Lower leg skin (tissue), 3 donors: ENCODE results near the gene C2orf76.

Source experiments
- POLR2A ChIP-seq, 2 donors: fragments of 450-650 bp; IDR thresholded peaks; one replicate each; pipeline ENCODE4 v1.6.1; 2016 to 2017; ENCODE audit warnings: antibody characterized with exemption in 2 of 2, mild to moderate bottlenecking in 1 of 2, moderate library complexity in 1 of 2
- TF ChIP-seq, protein P1 (sequence below), 3 donors: fragments of 450-650 bp; IDR thresholded peaks; one replicate each; pipeline ENCODE4 v1.5.1; 2016; ENCODE audit warnings: antibody characterized with exemption in 3 of 3, mild to moderate bottlenecking in 3 of 3, moderate library complexity in 2 of 3

DNA sequence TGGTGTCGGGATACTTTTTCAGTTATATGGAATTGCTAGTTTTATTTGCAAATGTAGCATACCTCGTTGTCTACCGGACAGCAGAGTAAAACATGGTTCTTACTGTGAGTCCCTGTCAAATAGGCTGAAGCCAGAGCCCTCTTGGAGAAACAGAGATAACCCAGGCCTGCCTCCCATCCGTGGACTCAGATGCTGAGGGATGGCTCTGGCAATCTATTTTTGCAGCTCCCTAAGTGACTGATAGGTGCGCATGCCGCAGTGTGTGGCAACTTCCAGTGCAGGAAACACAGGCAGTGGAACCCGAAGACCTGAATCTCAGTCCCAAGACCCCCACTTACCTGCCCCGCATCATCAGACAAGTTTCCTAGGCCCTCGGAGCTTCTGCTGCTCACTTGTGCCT lies 109.4 kb downstream of the C2orf76 start:
- TF ChIP-seq, protein P1, sequence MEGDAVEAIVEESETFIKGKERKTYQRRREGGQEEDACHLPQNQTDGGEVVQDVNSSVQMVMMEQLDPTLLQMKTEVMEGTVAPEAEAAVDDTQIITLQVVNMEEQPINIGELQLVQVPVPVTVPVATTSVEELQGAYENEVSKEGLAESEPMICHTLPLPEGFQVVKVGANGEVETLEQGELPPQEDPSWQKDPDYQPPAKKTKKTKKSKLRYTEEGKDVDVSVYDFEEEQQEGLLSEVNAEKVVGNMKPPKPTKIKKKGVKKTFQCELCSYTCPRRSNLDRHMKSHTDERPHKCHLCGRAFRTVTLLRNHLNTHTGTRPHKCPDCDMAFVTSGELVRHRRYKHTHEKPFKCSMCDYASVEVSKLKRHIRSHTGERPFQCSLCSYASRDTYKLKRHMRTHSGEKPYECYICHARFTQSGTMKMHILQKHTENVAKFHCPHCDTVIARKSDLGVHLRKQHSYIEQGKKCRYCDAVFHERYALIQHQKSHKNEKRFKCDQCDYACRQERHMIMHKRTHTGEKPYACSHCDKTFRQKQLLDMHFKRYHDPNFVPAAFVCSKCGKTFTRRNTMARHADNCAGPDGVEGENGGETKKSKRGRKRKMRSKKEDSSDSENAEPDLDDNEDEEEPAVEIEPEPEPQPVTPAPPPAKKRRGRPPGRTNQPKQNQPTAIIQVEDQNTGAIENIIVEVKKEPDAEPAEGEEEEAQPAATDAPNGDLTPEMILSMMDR (IDR thresholded peaks at IDR 0.05) = no peak
- TF ChIP-seq POLR2A (IDR thresholded peaks at IDR 0.05) = no peak
